ENCODE data around the gene PRDM8. TPM values are rescaled to one million over a fixed set of nuclear protein-coding genes. Genes with fewer than 3 reads are reported as not detected.

The PRDM8 gene
- not detected in 2 replicates for total RNA-seq

GRCh38 chr4:80196922-80197573 is at the start of gene PRDM8:
Gene PRDM8, plus strand, starts transcription at chr4:80197503. Its CDS starts 2,578 bp downstream, at chr4:80200081.

Other genes starting within 250 kb of the PRDM8 start
- 20.2 and 26.3 TPM in 2 replicates for gene ANTXR2, start 124.3 kb upstream of the PRDM8 start, total RNA-seq
- gene FGF5, start 69.2 kb downstream of the PRDM8 start, total RNA-seq: under 0.01 TPM in 1 of 2 replicates, not detected in the other
- not detected in 2 replicates for gene CFAP299, start 138.2 kb downstream of the PRDM8 start, total RNA-seq

All from placental epithelial cell (primary cell).